A673 (cell line): ENCODE results near the gene GRIK1.

ENCODE experiments used
- EZH2 ChIP-seq: fragments of 200-600 bp; sonication (generic); IDR thresholded peaks from 2 replicates; pipeline ENCODE4 v1.6.1; 2017; ENCODE audit warnings: borderline replicate concordance, low read depth, mild to moderate bottlenecking, mixed read lengths, antibody characterized with exemption, low read length; ENCODE audit not compliant: poor library complexity, severe bottlenecking
- TF ChIP-seq, protein P1 (sequence below): fragments of 300-800, 200-600 bp; sonication (generic); conservative IDR thresholded peaks from 2 replicates; pipeline ENCODE4 v1.5.1; 2017; ENCODE audit warnings: low read depth, mild to moderate bottlenecking, antibody characterized with exemption, low read length, moderate library complexity, mixed read lengths

DNA sequence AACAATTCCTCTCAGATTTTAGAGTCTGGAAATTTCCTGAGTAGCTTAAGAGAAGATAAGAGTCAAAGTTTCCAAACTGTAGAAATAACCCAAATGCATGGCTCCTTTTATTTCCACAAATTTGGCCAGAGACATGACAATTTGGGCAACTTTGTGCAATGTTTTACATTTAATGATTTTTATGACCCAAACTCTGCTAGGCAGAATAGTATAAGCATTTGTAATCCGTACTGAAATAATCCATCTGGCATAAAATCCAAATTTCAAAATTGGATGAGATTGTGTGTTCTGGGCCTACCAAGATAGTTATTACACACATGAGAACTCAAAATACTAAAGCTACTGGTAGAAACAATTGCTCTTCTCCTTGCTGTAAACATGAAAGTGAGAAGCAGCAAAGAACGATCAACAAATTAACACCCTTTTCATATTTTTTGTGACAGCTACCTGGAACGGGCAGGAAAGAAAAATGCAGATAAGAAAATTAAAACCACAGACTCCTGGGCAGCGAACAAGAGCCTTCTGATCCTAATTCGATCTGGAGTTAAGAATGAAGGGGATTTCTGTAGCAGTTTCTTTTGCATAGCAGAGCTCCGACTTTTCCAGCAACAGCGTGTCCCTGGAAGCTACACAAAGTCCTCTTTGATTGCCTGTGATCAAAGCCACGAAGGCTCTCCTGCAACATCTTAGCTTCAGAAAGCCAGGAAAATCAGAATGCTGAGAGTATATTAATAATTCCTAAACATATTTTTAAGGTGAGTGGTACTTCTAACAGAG is 191.2 kb downstream of the GRIK1 start:
- TF ChIP-seq, protein P1, sequence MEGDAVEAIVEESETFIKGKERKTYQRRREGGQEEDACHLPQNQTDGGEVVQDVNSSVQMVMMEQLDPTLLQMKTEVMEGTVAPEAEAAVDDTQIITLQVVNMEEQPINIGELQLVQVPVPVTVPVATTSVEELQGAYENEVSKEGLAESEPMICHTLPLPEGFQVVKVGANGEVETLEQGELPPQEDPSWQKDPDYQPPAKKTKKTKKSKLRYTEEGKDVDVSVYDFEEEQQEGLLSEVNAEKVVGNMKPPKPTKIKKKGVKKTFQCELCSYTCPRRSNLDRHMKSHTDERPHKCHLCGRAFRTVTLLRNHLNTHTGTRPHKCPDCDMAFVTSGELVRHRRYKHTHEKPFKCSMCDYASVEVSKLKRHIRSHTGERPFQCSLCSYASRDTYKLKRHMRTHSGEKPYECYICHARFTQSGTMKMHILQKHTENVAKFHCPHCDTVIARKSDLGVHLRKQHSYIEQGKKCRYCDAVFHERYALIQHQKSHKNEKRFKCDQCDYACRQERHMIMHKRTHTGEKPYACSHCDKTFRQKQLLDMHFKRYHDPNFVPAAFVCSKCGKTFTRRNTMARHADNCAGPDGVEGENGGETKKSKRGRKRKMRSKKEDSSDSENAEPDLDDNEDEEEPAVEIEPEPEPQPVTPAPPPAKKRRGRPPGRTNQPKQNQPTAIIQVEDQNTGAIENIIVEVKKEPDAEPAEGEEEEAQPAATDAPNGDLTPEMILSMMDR, result no peak
- no peak for TF ChIP-seq EZH2
